ENCODE results near the gene NPBWR2. TPM values are rescaled to one million over a fixed set of nuclear protein-coding genes. Genes with fewer than 3 reads are reported as not detected.
"Not testable (repeated sequence)": the region's sequence is repeated elsewhere in the genome, so short reads cannot be mapped to it uniquely, and the experiment has no call there.

NPBWR2 gene
- total RNA-seq, 1 donor from 2014 or later, result not detected

DNA sequence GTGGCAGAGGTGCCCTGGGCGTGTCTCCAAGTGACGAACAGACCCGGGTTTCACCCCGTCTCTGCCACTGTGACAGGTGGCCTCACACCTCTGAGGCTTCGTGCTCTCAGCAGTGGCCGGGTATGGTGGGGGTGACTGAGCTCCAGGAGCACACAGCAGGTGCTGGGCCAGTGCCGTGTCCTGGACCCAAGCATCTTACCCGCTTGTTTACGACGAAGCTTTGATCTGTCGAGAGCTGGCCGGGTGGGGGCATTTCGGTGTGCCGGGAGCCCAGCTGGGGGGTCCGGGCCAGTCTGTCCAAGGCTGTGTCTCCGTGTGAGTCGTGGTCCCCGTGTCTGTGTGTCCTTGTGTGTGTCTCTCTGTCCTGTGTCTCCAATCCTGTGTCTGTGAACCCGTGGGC lies 16.0 kb downstream of the NPBWR2 start:
- Histone ChIP-seq H3K27ac (no peak overlapping the region), H3K79me2 (ENCODE audit: low read depth) (no peaks in the 10 kb centered on the region), H2AFZ (replicated peaks) (no peak overlapping the region), H3K36me3 (no peaks in the 10 kb centered on the region), H3K4me3 (no peak overlapping the region), H3K9me3 (ENCODE audit: low read depth) (no peaks in the 10 kb centered on the region), H3K27me3 (peaks cover 54% of the 10 kb centered on the region), H3K4me2 (no peak overlapping the region), H4K20me1 (ENCODE audit: low read depth) (no peaks in the 10 kb centered on the region), H3K4me1 (peaks cover 3% of the 10 kb centered on the region), H3F3A (ENCODE audit: low read depth) (peaks cover 9% of the 10 kb centered on the region), H3K9ac (no peak overlapping the region)
- Mint-ChIP-seq H3K9me3 (peaks cover 11% of the 10 kb centered on the region), H3K36me3 (no peaks in the 10 kb centered on the region), H3K27ac (peak overlapping the region; percentile 81), H3K27me3 (ENCODE audit: insufficient read depth, low read depth) (peaks cover 36% of the 10 kb centered on the region), H3K4me3 (peak overlapping the region; percentile 66), H3K4me1 (peaks cover 19% of the 10 kb centered on the region)
- TF ChIP-seq, protein P1, sequence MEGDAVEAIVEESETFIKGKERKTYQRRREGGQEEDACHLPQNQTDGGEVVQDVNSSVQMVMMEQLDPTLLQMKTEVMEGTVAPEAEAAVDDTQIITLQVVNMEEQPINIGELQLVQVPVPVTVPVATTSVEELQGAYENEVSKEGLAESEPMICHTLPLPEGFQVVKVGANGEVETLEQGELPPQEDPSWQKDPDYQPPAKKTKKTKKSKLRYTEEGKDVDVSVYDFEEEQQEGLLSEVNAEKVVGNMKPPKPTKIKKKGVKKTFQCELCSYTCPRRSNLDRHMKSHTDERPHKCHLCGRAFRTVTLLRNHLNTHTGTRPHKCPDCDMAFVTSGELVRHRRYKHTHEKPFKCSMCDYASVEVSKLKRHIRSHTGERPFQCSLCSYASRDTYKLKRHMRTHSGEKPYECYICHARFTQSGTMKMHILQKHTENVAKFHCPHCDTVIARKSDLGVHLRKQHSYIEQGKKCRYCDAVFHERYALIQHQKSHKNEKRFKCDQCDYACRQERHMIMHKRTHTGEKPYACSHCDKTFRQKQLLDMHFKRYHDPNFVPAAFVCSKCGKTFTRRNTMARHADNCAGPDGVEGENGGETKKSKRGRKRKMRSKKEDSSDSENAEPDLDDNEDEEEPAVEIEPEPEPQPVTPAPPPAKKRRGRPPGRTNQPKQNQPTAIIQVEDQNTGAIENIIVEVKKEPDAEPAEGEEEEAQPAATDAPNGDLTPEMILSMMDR (IDR thresholded peaks at IDR 0.05), result no peak
- DNase-seq (ENCODE audit: low spot score), result no peak

DNA sequence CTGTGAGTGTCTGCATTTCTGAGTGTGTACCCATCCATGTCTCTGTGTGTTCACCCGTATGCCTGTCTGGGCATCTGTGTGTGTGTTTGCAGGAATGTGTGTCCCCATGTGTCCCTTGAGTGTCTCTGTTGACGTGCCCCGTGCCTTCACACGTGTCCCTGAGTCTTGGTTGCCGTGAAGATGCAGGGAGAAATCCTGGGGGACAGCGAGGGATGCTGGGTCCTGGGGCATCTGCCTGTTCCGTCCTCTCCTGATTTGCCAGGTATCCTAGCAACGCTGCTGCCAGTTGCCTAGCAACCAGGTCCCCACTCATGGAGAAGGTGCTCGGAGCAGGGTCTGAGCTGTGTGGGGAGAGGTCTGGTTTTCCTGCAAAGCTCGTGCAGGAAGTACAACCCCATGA lies 17.2 kb downstream of the NPBWR2 start:
- H3K4me1 Mint-ChIP-seq, result peaks cover 22% of the 10 kb centered on the region
- TF ChIP-seq, protein P1 (IDR thresholded peaks at IDR 0.05), result no peak
- TF ChIP-seq EZH2phosphoT487 (IDR thresholded peaks at IDR 0.05), result no peak
- TF ChIP-seq EZH2 (IDR thresholded peaks at IDR 0.05), result no peak
- DNase-seq (ENCODE audit: low spot score), result peak; percentile 63
- H3K36me3 Mint-ChIP-seq, result no peaks in the 10 kb centered on the region
- Histone ChIP-seq H3K79me2 (ENCODE audit: low read depth) (no peaks in the 10 kb centered on the region), H3K9ac (no peak overlapping the region), H4K20me1 (ENCODE audit: low read depth) (no peaks in the 10 kb centered on the region), H3F3A (ENCODE audit: low read depth) (peaks cover 9% of the 10 kb centered on the region), H2AFZ (replicated peaks) (no peak overlapping the region), H3K36me3 (no peaks in the 10 kb centered on the region), H3K27me3 (peaks cover 66% of the 10 kb centered on the region), H3K9me3 (ENCODE audit: low read depth) (no peaks in the 10 kb centered on the region), H3K4me3 (no peak overlapping the region), H3K4me1 (peaks cover 3% of the 10 kb centered on the region), H3K4me2 (no peak overlapping the region), H3K27ac (no peak overlapping the region)
- peaks cover 43% of the 10 kb centered on the region for H3K27me3 Mint-ChIP-seq (ENCODE audit: insufficient read depth, low read depth)
- peaks cover 15% of the 10 kb centered on the region for H3K9me3 Mint-ChIP-seq
- H3K27ac Mint-ChIP-seq, result peak overlapping the region; percentile 32
- peak overlapping the region; percentile 42 for H3K4me3 Mint-ChIP-seq

DNA sequence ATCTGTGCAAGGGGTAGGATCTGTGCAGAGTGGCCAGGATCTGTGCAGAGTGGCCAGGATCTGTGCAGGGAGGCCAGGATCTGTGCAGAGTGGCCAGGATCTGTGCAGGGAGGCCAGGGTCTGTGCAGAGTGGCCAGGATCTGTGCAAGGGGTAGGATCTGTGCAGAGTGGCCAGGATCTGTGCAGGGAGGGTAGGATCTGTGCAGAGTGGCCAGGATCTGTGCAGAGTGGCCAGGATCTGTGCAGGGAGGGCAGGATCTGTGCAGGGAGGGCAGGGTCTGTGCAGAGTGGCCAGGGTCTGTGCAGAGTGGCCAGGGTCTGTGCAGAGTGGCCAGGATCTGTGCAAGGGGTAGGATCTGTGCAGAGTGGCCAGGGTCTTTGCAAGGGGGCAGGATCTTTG lies 18.8 kb downstream of the NPBWR2 start:
- Mint-ChIP-seq H3K4me1 (peaks cover 28% of the 10 kb centered on the region), H3K9me3 (peaks cover 15% of the 10 kb centered on the region), H3K27me3 (ENCODE audit: insufficient read depth, low read depth) (peaks cover 49% of the 10 kb centered on the region), H3K4me3 (peak overlapping the region; percentile 1)
- H4K20me1 ChIP-seq (ENCODE audit: low read depth); H3K79me2 ChIP-seq (ENCODE audit: low read depth); H3K27ac Mint-ChIP-seq; H3K36me3 ChIP-seq; H3K36me3 Mint-ChIP-seq; H3K9ac ChIP-seq; H3K27ac ChIP-seq; DNase-seq (ENCODE audit: low spot score); H3K4me2 ChIP-seq; H3K9me3 ChIP-seq (ENCODE audit: low read depth); H2AFZ ChIP-seq (replicated peaks); H3K4me3 ChIP-seq: not testable (repeated sequence)
- Histone ChIP-seq H3K27me3 (peaks cover 82% of the 10 kb centered on the region), H3K4me1 (peaks cover 13% of the 10 kb centered on the region), H3F3A (ENCODE audit: low read depth) (peaks cover 18% of the 10 kb centered on the region)

DNA sequence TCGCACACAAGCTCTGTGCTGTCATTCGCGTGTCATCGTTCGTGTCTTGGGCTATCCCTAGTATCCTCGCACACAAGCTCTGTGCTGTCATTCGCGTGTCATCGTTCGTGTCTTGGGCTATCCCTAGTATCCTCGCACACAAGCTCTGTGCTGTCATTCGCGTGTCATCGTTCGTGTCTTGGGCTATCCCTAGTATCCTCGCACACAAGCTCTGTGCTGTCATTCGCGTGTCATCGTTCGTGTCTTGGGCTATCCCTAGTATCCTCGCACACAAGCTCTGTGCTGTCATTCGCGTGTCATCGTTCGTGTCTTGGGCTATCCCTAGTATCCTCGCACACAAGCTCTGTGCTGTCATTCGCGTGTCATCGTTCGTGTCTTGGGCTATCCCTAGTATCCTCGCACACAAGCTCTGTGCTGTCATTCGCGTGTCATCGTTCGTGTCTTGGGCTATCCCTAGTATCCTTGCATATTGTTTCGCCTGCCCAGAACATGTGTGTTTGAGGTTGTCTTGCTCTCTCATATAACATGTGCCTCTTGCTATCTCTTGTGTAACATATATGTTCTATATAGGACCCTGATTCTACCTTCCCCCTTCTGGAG lies 20.0 kb downstream of the NPBWR2 start:
- Mint-ChIP-seq H3K9me3 (peaks cover 15% of the 10 kb centered on the region), H3K4me1 (peaks cover 33% of the 10 kb centered on the region), H3K27me3 (ENCODE audit: insufficient read depth, low read depth) (peaks cover 49% of the 10 kb centered on the region)
- H3K9ac ChIP-seq; H2AFZ ChIP-seq (replicated peaks); H3K27ac Mint-ChIP-seq; H3K27ac ChIP-seq; H3K36me3 Mint-ChIP-seq; H4K20me1 ChIP-seq (ENCODE audit: low read depth); H3K9me3 ChIP-seq (ENCODE audit: low read depth); H3K79me2 ChIP-seq (ENCODE audit: low read depth); H3K4me3 Mint-ChIP-seq; H3K4me3 ChIP-seq; DNase-seq (ENCODE audit: low spot score); H3K36me3 ChIP-seq; H3K4me2 ChIP-seq: not testable (repeated sequence)
- H3K4me1 ChIP-seq, result peaks cover 20% of the 10 kb centered on the region
- peaks cover 19% of the 10 kb centered on the region for H3F3A ChIP-seq (ENCODE audit: low read depth)
- H3K27me3 ChIP-seq, result peaks cover 86% of the 10 kb centered on the region
